ENCODE results near the gene TXNDC2.

Gene TXNDC2

DNA sequence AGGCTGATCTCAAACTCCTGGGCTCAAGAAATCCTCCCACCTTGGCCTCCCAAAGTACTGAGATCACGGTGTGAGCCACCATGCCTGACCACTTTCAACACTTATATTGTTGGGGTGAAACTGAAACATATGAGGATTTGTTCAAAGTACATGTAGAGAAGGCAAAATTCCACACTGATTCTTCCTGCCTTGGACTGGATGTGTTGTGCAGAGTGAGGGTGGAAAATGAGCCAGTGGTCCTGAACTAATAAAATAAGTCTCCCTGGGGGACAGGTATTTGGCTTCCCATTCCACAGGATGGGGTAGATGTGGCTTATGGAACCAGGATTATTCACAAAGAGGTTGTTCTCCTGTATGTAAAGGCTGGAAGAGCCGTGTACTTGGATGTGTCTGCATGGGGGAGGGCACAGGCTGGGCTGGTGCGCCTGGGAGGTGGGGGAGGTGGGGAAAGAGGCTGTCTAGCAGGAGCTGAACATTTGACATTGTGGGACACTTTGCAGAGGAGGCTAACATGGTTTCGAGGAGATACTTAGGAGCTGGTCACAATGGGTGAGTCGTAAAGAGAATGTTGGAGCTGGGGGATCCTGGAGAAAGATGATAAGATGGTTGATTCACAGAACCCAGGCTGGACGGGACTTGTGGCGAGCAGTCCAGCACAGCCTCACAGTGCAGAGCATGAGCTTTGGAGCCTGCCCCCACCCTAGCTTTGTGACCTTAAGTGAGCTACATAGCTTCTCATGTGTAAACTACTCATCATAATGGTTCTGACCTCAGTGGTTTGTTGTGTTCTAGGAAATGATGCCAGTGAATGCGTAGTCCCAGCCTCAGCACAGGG, at the start of gene TXNDC2:
TXNDC2 (plus strand) TSS at position 804 of the 835 bp plus-strand sequence. CDS start 708 bp downstream, outside the sequence.
- H3K9me3 ChIP-seq (ENCODE audit: insufficient read depth, low read depth, low read length): no peaks in the 10 kb centered on the region
- H3K27me3 ChIP-seq (ENCODE audit: insufficient read depth, low read length, poor library complexity, severe bottlenecking): no peaks in the 10 kb centered on the region
- no peak within 1 kb of the TSS for H3K9ac ChIP-seq (ENCODE audit: low read depth, low read length, poor library complexity, severe bottlenecking)
- H3F3A ChIP-seq (ENCODE audit: low read depth): no peaks in the 10 kb centered on the region
- H2AFZ ChIP-seq (ENCODE audit: low read length): no peak within 1 kb of the TSS
- no peak within 1 kb of the TSS for H3K4me3 ChIP-seq (ENCODE audit: low read length, poor library complexity, severe bottlenecking)
- H3K79me2 ChIP-seq (ENCODE audit: insufficient read depth, low read length): no peaks in the 10 kb centered on the region
- H3K9me2 ChIP-seq (replicated peaks; ENCODE audit: low read depth, low read length): no peaks in the 10 kb centered on the region
- H4K20me1 ChIP-seq (ENCODE audit: insufficient read depth, low read length, poor library complexity, severe bottlenecking): no peaks in the 10 kb centered on the region
- no peak for TF ChIP-seq CTCF (conservative IDR thresholded peaks at IDR 0.05; ENCODE audit: low read length)
- no peak for TF ChIP-seq EZH2phosphoT487 (IDR thresholded peaks at IDR 0.05; ENCODE audit: borderline replicate concordance)
- H3K4me1 ChIP-seq (ENCODE audit: insufficient read depth, low read length, poor library complexity, severe bottlenecking): no peaks in the 10 kb centered on the region
- no peak within 1 kb of the TSS for H3K4me2 ChIP-seq (ENCODE audit: low read depth, low read length, poor library complexity, severe bottlenecking)
- no peaks in the 10 kb centered on the region for H3K36me3 ChIP-seq (ENCODE audit: insufficient read depth, low read length)

GRCh38 chr18:9838144-9838877, 47.5 kb upstream of the TXNDC2 start:
- H3K9ac ChIP-seq (ENCODE audit: low read depth, low read length, poor library complexity, severe bottlenecking): no peak overlapping the region
- no peaks in the 10 kb centered on the region for H3K36me3 ChIP-seq (ENCODE audit: insufficient read depth, low read length)
- H2AFZ ChIP-seq (ENCODE audit: low read length): no peak overlapping the region
- H3K27me3 ChIP-seq (ENCODE audit: insufficient read depth, low read length, poor library complexity, severe bottlenecking): no peaks in the 10 kb centered on the region
- TF ChIP-seq EZH2phosphoT487 (IDR thresholded peaks at IDR 0.05; ENCODE audit: borderline replicate concordance) (no peak), CTCF (conservative IDR thresholded peaks at IDR 0.05; ENCODE audit: low read length) (no peak)
- no peaks in the 10 kb centered on the region for H4K20me1 ChIP-seq (ENCODE audit: insufficient read depth, low read length, poor library complexity, severe bottlenecking)
- no peaks in the 10 kb centered on the region for H3K4me1 ChIP-seq (ENCODE audit: insufficient read depth, low read length, poor library complexity, severe bottlenecking)
- no peak overlapping the region for H3K4me2 ChIP-seq (ENCODE audit: low read depth, low read length, poor library complexity, severe bottlenecking)
- no peaks in the 10 kb centered on the region for H3K79me2 ChIP-seq (ENCODE audit: insufficient read depth, low read length)
- no peaks in the 10 kb centered on the region for H3F3A ChIP-seq (ENCODE audit: low read depth)
- H3K9me3 ChIP-seq (ENCODE audit: insufficient read depth, low read depth, low read length): no peaks in the 10 kb centered on the region
- H3K9me2 ChIP-seq (replicated peaks; ENCODE audit: low read depth, low read length): no peaks in the 10 kb centered on the region
- H3K4me3 ChIP-seq (ENCODE audit: low read length, poor library complexity, severe bottlenecking): no peak overlapping the region

DNA sequence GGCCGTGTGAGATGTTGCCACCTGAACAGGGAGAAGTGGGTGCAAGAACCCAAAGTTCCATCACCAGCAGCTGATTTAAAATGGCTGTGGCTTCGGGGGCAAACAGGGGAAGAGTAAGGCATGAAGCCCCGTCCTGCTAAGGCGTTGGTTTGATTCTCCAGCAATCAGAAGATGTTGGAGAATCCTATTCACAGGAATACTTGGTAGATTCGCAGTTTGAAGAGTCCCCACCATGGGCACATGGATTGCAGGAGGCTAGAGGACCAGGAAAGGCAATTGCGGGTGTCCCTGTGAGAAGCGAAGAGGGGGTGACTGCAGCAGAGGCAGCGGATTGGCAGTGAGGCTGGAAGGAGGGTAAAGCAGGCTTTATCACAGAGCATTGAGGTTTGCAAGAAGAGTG, 46.6 kb upstream of the TXNDC2 start:
- Histone ChIP-seq H3K79me2 (ENCODE audit: insufficient read depth, low read length) (no peaks in the 10 kb centered on the region), H3F3A (ENCODE audit: low read depth) (no peaks in the 10 kb centered on the region), H3K4me3 (ENCODE audit: low read length, poor library complexity, severe bottlenecking) (no peak overlapping the region), H2AFZ (ENCODE audit: low read length) (no peak overlapping the region), H3K4me1 (ENCODE audit: insufficient read depth, low read length, poor library complexity, severe bottlenecking) (no peaks in the 10 kb centered on the region), H3K9ac (ENCODE audit: low read depth, low read length, poor library complexity, severe bottlenecking) (no peak overlapping the region), H3K9me3 (ENCODE audit: insufficient read depth, low read depth, low read length) (no peaks in the 10 kb centered on the region), H3K4me2 (ENCODE audit: low read depth, low read length, poor library complexity, severe bottlenecking) (no peak overlapping the region), H3K36me3 (ENCODE audit: insufficient read depth, low read length) (no peaks in the 10 kb centered on the region), H3K9me2 (replicated peaks; ENCODE audit: low read depth, low read length) (no peaks in the 10 kb centered on the region), H4K20me1 (ENCODE audit: insufficient read depth, low read length, poor library complexity, severe bottlenecking) (no peaks in the 10 kb centered on the region), H3K27me3 (ENCODE audit: insufficient read depth, low read length, poor library complexity, severe bottlenecking) (no peaks in the 10 kb centered on the region)
- TF ChIP-seq CTCF (conservative IDR thresholded peaks at IDR 0.05; ENCODE audit: low read length) (no peak), EZH2phosphoT487 (IDR thresholded peaks at IDR 0.05; ENCODE audit: borderline replicate concordance) (no peak)
